Posterior cingulate gyrus (tissue), 11 donors: ENCODE results near the gene C17orf114.

ENCODE experiments used
- DNase-seq, 10 donors: peaks; one replicate each; pipeline versions ENCODE4 v3.0.0 to v3.0.0-alpha.2; 2020 to 2021; ENCODE audit warnings: mixed read lengths in 3 of 10
- intact Hi-C: fragments of 100-400 bp; cut with DNase I; formaldehyde crosslinking; loops from one replicate; pipeline ENCODE4 v1.15.1; 2023

Gene C17orf114

DNA sequence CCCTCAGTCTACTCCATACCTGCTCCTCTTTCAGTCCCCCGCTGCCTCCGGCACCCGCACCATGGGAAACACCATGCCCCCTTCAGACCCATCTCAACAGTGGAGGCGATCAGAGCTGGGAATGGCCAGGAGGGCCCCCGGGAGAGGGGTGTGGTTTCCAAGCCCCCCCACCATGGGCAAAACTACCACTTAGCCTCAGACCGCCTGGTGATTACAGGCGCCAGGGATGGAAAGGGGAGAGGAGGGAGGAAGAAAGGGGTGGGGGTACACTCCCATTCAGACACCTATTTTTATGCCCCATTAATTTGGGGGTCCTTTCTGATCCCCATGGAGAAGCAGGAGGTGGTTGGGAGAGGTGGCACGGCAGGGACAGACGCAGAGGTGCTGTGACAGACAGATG is at the start of gene C17orf114:
Gene C17orf114 (minus strand): TSS at position 101 of the 400 bp plus-strand sequence.
- peak in 1 of 10 donors; percentile 45 for DNase-seq

DNA sequence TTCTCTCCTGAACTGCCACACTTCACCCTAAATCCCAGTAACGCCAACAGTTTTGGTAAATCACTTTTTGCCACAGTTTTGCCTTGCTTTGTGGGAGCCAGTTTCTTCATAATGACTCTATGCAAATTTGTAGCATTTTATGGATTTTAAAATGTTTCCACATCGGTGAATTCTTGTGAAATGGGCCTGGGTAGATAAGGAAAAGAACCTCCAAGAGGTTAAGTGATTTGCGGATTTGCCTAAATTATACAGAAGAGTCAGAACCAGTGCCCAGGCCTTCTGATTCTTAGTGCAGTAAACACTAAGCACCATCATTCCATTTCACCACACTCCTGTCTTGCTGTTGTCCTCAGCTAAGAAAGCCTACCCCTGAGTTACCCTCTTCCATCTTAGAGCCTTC is 49.0 kb upstream of the C17orf114 start:
- DNase-seq: no peak
- intact Hi-C loops: no loop called here

More for the DNA sequence above, at the start of gene C17orf114:
- intact Hi-C loops: no loop called here

DNA sequence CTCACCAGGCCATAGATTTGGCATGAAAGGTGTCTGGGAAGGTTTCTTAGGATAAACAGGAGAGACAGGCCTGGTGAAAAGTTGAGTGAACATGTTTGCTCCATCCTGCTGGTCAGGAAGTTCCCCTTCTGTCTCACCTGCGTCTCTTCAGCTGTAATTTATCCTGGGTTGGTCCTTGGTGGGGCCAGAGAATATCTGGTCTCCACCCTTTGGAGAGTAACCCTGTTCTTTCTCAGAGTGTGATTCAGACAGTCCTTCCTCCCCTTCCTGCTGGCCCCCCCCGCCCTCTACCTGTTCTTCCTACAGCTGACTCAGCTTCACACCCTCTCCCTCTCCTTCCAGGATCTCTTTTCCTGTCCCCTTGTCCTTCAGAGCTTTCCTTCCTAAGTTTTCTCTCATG is 48.1 kb upstream of the C17orf114 start:
- intact Hi-C loops: no loop called here
- DNase-seq: peak in 1 of 10 donors; percentile 15

DNA sequence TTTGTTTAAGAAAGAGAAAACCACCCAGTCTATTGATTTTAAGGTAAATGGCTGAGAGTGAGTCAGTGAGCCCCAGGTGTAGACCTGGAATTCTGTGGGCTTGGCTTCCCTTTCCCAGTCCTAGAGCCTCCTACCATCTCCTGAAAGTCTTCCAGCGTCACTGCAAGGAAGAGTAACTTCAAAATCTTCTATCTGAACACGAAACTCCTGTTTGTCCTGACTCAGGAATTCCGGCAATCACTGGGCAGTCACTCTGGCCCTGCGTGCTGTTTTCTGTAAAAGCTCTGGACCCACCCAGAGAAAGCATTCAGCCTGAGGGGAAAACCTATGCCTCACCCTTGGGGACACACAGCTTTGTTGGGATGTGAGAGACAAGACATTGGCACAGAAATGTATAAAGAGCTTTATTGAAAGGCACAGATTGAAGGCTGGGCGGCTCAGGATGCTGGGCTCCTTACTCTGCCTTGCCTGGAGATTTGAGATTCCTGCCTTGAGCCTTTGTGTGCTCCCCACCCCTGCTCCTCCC is 46.9 kb upstream of the C17orf114 start:
- intact Hi-C loops: no loop called here
- DNase-seq: peak in 1 of 10 donors; percentile 29

DNA sequence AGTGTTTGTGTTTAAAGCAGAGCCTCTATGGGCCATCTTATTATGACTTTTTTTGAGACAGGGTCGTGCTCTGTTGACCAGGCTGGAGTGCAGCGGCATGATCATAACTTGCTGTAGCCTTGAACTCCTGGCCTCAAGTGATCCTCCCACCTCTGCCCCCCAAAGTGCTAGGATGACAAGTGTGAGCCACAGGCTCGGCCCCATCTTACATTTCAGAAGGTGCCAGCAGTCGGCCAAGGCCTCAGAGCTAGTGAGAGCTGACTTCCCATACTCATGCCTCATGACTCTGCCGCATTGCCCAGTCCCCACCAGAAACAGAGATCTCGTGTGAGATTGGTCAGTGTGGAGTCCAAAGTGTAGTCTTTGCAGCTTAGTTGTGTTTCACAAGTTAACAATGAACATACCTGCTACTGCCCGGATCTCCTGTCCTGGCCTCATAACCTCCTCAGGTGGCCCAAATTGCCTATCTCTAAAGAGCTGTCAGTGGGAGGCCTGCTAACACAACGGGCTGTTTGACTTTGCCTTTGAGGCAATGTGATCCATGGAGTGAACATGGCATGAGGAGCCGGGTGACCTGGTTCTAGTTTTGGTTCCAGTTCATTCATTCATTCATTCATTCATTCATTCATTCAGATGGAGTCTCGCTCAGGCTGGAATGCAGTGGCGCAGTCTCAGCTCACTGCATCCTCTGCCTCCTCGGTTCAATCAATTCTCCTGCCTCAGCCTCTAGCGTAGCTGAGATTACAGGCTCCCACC is 44.7 kb upstream of the C17orf114 start:
- intact Hi-C loops: no loop called here
- DNase-seq: peak in 1 of 10 donors; percentile 17

DNA sequence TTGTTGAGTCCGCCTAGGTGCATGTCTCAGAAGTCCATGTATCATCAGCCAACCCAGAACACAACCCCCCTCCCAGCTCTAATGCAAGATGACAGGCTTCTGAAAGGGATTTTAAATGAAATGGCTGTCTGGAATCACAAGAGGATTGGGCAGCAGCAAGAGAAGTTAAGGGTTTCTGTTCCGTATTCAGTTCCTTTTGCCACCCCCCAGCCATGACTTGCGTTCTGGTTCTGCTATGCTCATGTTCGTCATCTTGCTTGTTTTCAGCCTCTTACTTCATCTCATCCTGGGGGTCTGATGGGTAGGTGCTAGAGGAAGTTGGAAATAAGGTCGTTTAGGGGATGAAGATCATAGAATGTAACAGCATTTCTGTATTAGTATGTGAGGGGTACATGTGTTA is 43.0 kb upstream of the C17orf114 start:
- intact Hi-C loops: no loop called here
- DNase-seq: peak in 1 of 10 donors; percentile 30

DNA sequence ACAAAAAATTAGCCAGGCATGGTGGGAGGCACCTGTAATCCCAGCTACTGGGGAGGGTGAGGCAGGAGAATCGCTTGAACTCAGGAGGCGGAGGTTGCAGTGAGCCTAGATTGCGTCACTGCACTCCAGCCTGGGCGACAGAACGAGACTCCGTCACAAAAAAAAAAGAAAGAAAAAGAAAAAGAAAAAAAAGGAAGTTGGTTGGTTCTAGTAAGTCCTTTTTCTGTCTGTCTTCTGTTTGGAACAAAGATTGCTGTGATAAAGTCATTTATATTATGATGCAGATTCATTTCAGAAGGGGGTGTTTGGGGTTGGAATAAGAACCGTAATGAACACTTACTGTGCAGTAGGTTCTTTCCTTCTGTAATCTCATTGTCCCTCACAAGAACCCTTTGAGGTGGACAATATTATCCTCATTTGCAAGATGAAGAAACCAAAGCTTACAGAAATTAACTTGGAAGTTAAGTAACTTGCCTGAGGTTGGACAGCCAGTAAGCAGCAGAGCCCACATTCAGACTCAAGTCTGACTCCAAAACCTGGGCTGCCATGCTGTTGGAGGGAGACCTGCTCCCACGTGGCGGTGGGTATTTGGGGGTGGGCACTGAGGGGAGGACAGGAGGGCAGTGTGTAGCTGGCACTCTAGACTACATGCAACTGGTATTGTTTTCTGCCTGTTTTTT is 41.3 kb upstream of the C17orf114 start:
- intact Hi-C loops: no loop called here
- DNase-seq: peak in 2 of 10 donors; percentile 17 to 43

DNA sequence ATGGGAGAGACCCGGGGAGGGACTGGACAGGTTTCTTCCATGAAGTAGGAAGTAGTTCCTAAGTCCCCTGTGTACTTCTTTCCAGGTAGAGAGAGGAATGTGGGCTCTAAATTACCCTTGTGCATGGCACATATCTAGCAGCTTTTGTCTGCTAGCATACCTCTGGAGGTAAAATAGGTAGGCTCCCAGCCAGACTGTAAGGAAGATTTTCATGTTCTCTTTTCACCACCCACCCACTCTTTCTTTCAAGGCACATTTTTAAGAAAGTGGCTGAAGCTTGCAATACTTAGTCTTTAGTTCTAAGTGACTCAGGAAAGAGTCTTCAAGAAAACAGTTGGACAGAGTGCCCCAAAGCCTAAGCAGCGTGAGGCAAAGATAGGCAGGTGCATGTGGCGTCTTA is 40.2 kb upstream of the C17orf114 start:
- intact Hi-C loops: no loop called here
- peak in 1 of 10 donors; percentile 8 for DNase-seq

DNA sequence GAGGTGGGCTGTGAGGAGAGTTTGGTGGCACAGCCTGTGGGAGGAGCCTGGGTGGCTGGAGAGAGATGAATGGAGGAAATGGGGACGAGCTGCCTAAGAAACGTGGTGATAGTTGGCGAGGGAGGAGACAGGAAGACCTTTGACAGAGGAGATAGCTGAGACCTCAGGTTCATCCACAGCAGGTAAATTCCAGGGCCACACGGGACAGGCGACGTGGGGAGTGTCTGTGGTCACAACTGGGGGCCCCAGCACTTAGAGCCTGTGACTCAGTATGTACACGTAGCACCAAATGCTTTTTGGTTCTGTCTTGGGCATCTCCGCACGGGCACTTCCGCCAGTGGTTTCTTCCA is 38.7 kb upstream of the C17orf114 start:
- intact Hi-C loops: no loop called here
- peak in 1 of 10 donors; percentile 23 for DNase-seq

DNA sequence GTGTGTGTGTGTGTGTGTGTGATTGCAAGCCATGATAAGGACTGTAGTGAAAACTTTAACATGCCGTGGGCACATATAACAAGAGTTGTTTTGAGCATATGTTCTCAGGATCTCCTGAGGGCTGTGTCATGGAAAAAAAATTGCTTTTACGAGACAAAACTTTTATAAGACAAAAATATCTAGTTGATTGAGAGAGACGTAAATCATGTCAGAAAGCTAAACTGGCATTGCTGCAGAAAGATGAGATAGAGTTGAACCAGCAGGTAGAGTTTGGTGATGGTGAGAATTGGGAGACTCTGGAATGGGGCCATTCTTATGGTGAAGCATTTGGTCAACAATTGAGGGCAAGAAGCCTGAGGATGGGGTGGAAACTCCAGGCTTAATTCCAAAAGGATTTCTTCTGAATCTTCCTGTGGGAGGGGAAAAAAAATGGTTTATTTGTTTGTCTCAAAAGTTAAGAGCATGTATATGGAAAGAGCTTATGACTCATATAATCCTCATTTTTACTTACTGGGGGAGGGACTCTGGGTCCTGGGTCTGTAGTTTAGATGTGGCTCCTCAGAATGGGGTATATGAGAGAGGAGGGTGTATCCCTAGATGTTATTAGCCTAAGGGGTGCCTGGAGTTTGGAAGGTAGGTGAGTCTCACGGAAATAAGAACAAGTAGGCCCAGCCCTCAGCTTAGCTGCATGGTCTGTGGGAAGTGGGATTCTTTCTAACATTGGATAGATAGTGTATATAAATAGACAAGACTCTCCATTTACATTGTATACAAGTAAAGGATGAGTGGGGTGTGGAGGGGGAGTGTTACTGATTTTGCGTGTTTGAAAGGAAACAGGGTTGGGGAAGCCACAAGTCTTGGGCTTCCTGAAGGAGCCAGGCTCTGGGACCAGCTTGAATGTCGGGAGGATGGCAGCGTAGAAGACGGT is 38.1 kb upstream of the C17orf114 start:
- intact Hi-C loops: loop anchor here (5.0 kb wide), 1 partner anchor 53 kb away; the partner anchor contains the start of genes GLTPD2 and VMO1
- DNase-seq: peak in 1 of 10 donors; percentile 35

DNA sequence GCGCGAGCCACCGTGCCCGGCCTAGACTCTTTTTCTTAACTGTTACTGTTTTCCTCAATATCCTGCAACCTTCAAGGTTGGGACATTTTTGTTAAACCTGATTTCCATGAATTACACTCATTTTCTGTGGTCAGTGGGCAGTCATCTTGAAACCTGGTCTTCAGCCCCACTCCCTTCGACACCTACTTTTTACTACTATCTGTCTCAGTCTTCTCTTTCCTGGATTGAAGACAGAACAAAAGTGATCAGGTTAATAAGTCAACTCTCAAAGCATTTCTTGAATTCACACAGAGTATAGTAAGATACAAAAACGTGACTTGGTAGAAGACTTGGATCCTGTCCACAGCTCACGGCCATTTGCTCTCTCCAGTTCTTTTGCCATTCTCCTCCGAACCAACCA is 37.1 kb upstream of the C17orf114 start:
- intact Hi-C loops: loop anchor here (5.0 kb wide), 1 partner anchor 52 kb away; the partner anchor contains the start of genes GLTPD2 and VMO1
- peak in 1 of 10 donors; percentile 10 for DNase-seq

DNA sequence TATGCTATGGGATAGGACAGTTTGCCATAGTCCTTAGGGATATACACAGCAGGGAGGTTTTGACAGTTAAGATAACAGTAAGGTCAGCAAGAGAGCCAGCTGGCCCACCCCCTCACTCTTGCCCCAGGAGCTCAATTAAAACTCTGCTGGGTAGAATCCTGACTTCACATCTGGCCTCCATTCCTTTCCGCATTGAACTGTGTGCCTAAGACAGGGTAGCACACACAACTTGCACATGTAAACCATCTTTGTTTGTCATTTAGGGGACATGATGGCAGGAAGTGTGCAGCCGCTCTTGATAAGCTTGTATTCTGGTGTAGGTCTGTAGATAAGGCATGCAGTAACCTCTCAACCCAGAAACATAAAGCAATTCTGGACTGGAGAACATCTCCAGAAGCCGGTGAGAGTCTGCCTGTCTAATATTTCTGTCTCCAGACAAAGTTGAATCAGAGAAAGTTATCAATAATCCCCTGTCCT is 36.2 kb upstream of the C17orf114 start:
- intact Hi-C loops: loop anchor here (5.0 kb wide), 1 partner anchor 51 kb away; the partner anchor contains the start of genes GLTPD2 and VMO1
- peak in 2 of 10 donors; percentile 5 to 8 for DNase-seq

DNA sequence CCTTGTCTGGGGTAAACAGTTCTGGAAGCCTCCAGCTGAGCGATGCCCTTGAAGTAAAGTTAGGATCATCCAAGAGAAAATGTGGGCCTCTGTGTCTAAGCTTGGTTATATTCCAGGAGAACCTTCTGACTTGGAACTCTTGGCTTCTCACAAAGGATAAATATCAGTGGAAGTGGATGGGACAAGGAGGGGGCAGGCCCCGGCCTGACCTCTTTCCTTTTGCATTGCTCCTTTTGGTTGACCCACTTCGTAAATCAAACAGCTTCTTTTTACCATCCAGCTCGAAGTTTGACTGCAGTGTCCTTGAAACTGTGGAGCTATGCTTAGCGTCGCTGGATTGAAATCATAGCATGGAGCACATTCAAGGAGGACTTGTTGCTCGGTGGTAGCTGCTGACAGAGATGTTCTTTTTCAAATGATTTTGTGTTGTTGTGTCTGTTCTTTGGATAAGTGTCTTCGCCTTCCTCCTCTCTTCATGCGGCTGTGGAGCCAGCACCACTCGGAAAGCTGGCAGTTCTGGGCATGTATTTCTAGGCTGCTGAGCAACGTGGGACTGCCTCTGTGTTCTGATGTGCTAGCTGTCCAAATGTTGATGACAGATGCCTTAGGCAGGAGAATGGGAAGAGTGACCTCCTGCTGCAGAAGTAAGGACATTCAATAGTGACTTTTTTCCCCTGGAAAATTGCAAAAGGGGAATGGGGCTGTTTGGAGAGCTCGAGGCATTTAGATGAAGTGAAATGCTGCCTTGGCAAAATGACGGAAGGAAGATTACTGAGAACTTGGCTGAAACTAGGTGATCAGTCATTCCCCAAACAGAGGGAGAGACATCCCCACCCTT is 35.6 kb upstream of the C17orf114 start:
- DNase-seq: peak in 7 of 10 donors; percentile 29 to 88 (median 62)
- intact Hi-C loops: loop anchor here (5.0 kb wide), 1 partner anchor 50 kb away; the partner anchor contains the start of genes GLTPD2 and VMO1

DNA sequence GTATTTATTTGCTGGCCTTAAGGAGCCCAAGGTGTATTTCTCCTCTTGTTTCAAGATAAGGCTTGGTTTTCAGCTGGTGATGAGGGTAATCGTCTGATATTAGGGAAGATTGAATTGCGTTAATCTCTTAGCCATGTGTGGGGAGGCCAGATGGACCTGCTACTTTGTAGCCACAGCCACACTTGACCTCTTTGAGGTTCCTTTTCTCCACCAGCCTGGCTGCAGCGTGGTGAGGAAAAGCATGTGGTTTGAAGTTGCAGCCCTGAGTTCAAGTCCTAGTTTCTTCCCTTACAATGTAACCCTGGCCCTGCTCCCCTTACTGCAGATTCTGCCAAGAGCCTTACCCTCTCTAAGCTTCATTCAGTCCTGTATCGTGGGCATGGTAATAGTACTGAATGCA is 34.1 kb upstream of the C17orf114 start:
- peak in 2 of 10 donors; percentile 18 to 54 for DNase-seq
- intact Hi-C loops: loop anchor here (1.0 to 5.0 kb wide), 2 partner anchors 21 to 49 kb away; partner anchors contain the start of genes GLTPD2 and VMO1

DNA sequence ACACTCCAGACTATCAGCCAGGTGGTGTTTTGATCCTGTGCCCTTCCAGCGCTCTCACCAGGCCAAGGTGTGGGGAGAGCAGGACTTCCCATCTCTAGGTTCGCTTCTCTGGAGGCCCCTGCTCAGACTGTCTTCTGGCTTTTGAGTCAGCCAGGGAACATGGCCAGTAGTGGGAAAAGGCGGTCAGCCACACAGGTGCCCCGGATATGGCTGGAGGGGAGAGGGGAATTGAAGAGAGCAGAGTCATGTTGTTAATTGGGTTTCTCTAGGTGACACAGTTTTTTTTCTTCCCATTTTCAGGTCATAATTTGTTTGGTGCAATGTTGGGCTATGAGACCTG is 32.5 kb upstream of the C17orf114 start:
- intact Hi-C loops: loop anchor here (2.0 to 5.0 kb wide), 2 partner anchors 46 to 47 kb away; partner anchors contain the start of genes GLTPD2 and VMO1
- DNase-seq: peak in 1 of 10 donors; percentile 12

DNA sequence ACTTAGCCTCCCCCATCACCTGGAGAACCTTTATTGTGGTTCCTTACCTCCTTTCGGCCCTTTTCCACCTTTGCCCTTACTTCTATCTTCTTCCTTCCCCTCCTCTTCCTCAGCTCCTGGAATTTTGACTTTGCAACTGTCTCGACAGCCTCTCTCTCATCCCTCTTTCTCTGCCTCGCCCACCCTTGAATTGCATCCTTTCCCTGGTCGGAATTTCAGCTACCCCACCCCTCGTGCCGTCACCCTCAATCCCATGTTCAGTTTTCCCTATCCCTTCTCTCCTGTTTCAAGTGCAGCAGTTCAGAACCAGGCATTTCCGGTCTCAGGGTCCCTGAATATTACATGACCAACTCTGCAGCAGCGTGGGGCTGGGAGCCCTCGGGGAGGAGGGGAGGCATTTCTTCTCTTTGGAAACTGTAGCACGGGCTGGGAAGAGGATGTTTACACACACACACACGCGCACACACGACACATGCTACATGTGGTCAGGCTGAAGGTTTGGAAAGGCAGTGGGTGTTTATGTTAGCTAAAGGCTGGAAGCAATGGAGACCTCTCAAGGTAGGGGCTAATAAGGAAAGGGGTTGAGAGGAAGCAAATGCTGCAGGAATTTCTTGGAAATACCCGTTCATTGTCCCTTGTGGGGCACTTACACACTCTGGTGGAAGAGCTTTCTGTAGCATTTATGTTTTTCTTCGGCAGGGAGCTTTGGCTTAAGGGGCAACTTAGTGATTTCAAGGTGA is 32.0 kb upstream of the C17orf114 start:
- intact Hi-C loops: loop anchor here (2.0 kb wide), 1 partner anchor 47 kb away; no protein-coding TSS in a partner anchor
- peak in 3 of 10 donors; percentile 30 to 80 (median 75) for DNase-seq

DNA sequence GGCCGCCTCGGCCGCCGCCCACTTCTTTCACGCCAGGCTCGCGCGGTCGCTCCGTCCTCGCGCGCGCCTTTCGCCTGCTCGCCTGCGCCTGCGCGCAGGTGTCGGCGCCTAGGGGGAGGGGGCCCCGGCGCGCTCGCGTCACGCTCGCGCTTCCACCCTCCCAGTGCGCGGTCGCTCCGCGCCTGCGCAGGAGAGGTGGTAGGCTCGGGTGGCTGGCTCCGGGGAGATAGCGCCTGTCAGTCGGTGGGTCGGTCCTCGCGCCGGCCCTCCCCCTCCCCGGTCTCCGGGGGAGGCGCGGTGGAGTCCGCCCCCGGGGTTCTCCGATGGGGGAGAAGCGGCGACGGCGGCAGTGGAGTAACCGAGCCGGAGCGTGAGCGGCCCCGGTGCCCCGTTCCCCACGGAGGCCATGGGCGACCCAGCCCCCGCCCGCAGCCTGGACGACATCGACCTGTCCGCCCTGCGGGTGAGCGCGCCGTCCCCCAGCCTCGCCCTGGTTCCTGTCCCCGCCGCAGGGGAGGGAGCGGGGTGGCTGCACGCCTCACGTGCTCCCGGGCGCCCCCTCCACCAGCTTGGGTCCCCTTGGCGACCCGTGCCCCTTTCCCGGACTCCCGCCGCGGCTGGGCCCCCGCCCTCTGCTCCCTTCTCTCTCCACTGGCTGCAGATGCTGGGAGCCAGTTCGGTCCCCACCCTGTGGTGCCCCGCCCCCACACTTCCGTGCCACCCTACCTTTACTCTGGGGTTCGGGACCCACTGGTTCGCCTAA is 31.2 kb upstream of the C17orf114 start, which contains the start of gene MINK1:
Gene MINK1 (plus strand): TSS at position 163 of the 763 bp plus-strand sequence. CDS start 244 bp downstream, at position 407.
- peak; percentile 76 to 97 (median 86) for DNase-seq
- intact Hi-C loops: no loop called here
